ENCODE measurements around the gene AIDA.
A peak's percentile ranks its signal among the peaks of the same experiment; 100 is the strongest.
"Not testable (repeated sequence)": the region's sequence is repeated elsewhere in the genome, so short reads cannot be mapped to it uniquely, and the experiment has no call there.

AIDA gene

GRCh38 chr1:222711319-222712252 is 705 bp downstream of the AIDA start:
- peak; percentile 93 for DNase-seq

- no peak for DNase-seq
Observed at GRCh38 chr1:222709700-222710153, 2.6 kb downstream of the AIDA start.

- DNase-seq = no peak
Observed at GRCh38 chr1:222706815-222707214, 5.5 kb downstream of the AIDA start.

- no peak for DNase-seq
Observed at GRCh38 chr1:222704260-222704659, 8.0 kb downstream of the AIDA start.

GRCh38 chr1:222702210-222702609 is 10.1 kb downstream of the AIDA start:
- DNase-seq = no peak

GRCh38 chr1:222697826-222698225 is 14.5 kb downstream of the AIDA start:
- no peak for DNase-seq

GRCh38 chr1:222697203-222697602 is 15.1 kb downstream of the AIDA start:
- no peak for DNase-seq

- no peak for DNase-seq
Observed at GRCh38 chr1:222696741-222697140, 15.6 kb downstream of the AIDA start.

GRCh38 chr1:222694927-222695326 is 17.4 kb downstream of the AIDA start:
- DNase-seq = no peak

GRCh38 chr1:222691016-222691415 is 21.3 kb downstream of the AIDA start:
- DNase-seq = no peak

GRCh38 chr1:222680080-222680479 is 32.2 kb downstream of the AIDA start:
- DNase-seq = no peak

- no peak for DNase-seq
Observed at GRCh38 chr1:222670110-222670509, 42.2 kb downstream of the AIDA start.

GRCh38 chr1:222669107-222669506 is 43.2 kb downstream of the AIDA start:
- DNase-seq = not testable (repeated sequence)

GRCh38 chr1:222668184-222668583 is 44.1 kb downstream of the AIDA start:
- DNase-seq = not testable (repeated sequence)

GRCh38 chr1:222665964-222666363 is 46.3 kb downstream of the AIDA start:
- no peak for DNase-seq

- DNase-seq = no peak
Observed at GRCh38 chr1:222663431-222663934, 48.8 kb downstream of the AIDA start.

- no peak for DNase-seq
Observed at GRCh38 chr1:222657899-222658298, 54.4 kb downstream of the AIDA start.

- DNase-seq = no peak
Observed at GRCh38 chr1:222656391-222657155, 55.7 kb downstream of the AIDA start.

GRCh38 chr1:222654849-222655248 is 57.4 kb downstream of the AIDA start:
- no peak for DNase-seq

GRCh38 chr1:222653178-222653827 is 59.0 kb downstream of the AIDA start:
- DNase-seq = no peak

- no peak for DNase-seq
Observed at GRCh38 chr1:222652676-222653075, 59.6 kb downstream of the AIDA start.

GRCh38 chr1:222644636-222644980 is 67.7 kb downstream of the AIDA start:
- no peak for DNase-seq

- DNase-seq = peak; percentile 100
Observed at GRCh38 chr1:222643938-222644635, 68.2 kb downstream of the AIDA start.
